HepG2 (cell line): ENCODE measurements around the gene NCR3LG1. TPM values are rescaled to one million over a fixed set of nuclear protein-coding genes. Genes with fewer than 3 reads are reported as not detected.
A peak's percentile ranks its signal among the peaks of the same experiment; 100 is the strongest.

Experiments used
- ATAC-seq: fragments of 200-7000 bp; cut with Tn5 transposase; 3 replicates; pipeline ENCODE4 v1.9.1; 2020; ENCODE audit warnings: mild to moderate bottlenecking, moderate library complexity
- Bru-seq: library from RNA; stranded (reverse); fragments of 400-500 nt; gene quantifications from one replicate; lab custom pipeline; 2021; lab: Mats Ljungman, UMichigan
- BruChase-seq, 2 experiments: library from RNA; stranded (reverse); fragments of 400-500 nt; gene quantifications; one replicate each; lab custom pipeline; 2021; lab: Mats Ljungman, UMichigan
- BruUV-seq: library from RNA; stranded (reverse); fragments of 400-500 nt; replicated peaks from 2 replicates; lab custom pipeline; 2021; lab: Mats Ljungman, UMichigan
- CTCF ChIA-PET: fragments of 300-600 bp; formaldehyde crosslinking; extraction: SDS; loops from one replicate; lab custom pipeline; 2021; ENCODE audit warnings: low total read pairs, inconsistent platforms, low intra/inter-chr PET ratio; lab: Yijun Ruan, JAX
- POLR2A ChIA-PET: fragments of 350-600 bp; sonication (Branson Sonifier 250); formaldehyde crosslinking; loops from one replicate; lab custom pipeline; 2020; ENCODE audit warnings: antibody characterized with exemption, inconsistent platforms; lab: Yijun Ruan, JAX
- DNase-seq: peaks from one replicate; pipeline ENCODE4 v3.0.0-alpha.2; 2015; ENCODE audit warnings: low spot score
- FAIRE-seq: peaks from 3 replicates; lab custom pipeline; 2011; peaks lifted over from hg19 to GRCh38; lab: Jason Lieb, UNC
- H2AFZ ChIP-seq: one replicate; pipeline ENCODE4 v1.6.1; 2011; ENCODE audit warnings: low read length, inconsistent platforms
- H3K27ac ChIP-seq: fragments of 300-600 bp; 3 replicates; pipeline ENCODE4 v1.8.0; 2011; ENCODE audit warnings: mixed run types, mild to moderate bottlenecking, mixed read lengths, low read length, inconsistent platforms; ENCODE audit not compliant: insufficient read depth; ENCODE audit errors: extremely low read length
- H3K27me3 ChIP-seq, 2 experiments: fragments of 200-600 bp in 1 of 2; 2 replicates in 1 of 2; 3 replicates in 1 of 2; pipeline versions ENCODE4 v1.6.0 to v1.8.0; 2011; ENCODE audit warnings: low read length in 2 of 2, mild to moderate bottlenecking in 2 of 2, moderate library complexity in 2 of 2, inconsistent platforms in 1 of 2; ENCODE audit not compliant: insufficient read depth in 2 of 2, control insufficient read depth in 1 of 2
- H3K36me3 ChIP-seq, 2 experiments: fragments of 200-600 bp in 1 of 2; replicated peaks in 1 of 2; 2 replicates in 1 of 2; 3 replicates in 1 of 2; pipeline versions ENCODE4 v1.5.1 to v1.8.0; 2011; ENCODE audit warnings: low read length in 2 of 2, inconsistent platforms in 1 of 2; ENCODE audit not compliant: insufficient read depth in 2 of 2, control insufficient read depth in 1 of 2
- H3K4me1 ChIP-seq: 2 replicates; pipeline ENCODE4 v1.5.1; 2012; ENCODE audit warnings: low read length, inconsistent platforms; ENCODE audit not compliant: insufficient read depth
- H3K4me2 ChIP-seq: 2 replicates; pipeline ENCODE4 v1.6.0; 2011; ENCODE audit warnings: low read depth, low read length, inconsistent platforms
- H3K4me3 ChIP-seq, 3 experiments: fragments of 200-600 bp in 1 of 3; sonication (generic), shearing (Covaris generic) in 1 of 3; replicated peaks in 1 of 3; 2 replicates each; pipeline ENCODE4 v1.5.1; 2011 to 2016; ENCODE audit warnings: low read length in 3 of 3, inconsistent platforms in 2 of 3, low read depth in 2 of 3, mild to moderate bottlenecking in 2 of 3, control low read depth in 1 of 3, mixed read lengths in 1 of 3; ENCODE audit not compliant: insufficient read depth in 1 of 3
- H3K79me2 ChIP-seq: one replicate; pipeline ENCODE4 v1.6.1; 2011; ENCODE audit warnings: low read length, inconsistent platforms; ENCODE audit not compliant: insufficient read depth
- H3K9ac ChIP-seq: 2 replicates; pipeline ENCODE4 v1.6.0; 2011; ENCODE audit warnings: mild to moderate bottlenecking, low read depth, low read length, inconsistent platforms; ENCODE audit not compliant: insufficient read depth
- H3K9me3 ChIP-seq: 2 replicates; pipeline ENCODE4 v1.5.1; 2012; ENCODE audit warnings: mild to moderate bottlenecking, low read length
- H4K20me1 ChIP-seq: 2 replicates; pipeline ENCODE4 v1.6.0; 2011; ENCODE audit warnings: inconsistent platforms, mild to moderate bottlenecking, low read length, moderate library complexity; ENCODE audit not compliant: insufficient read depth
- SPEN ChIP-seq: sonication (generic); formaldehyde crosslinking; IDR thresholded peaks from 2 replicates; pipeline ENCODE4 v1.5.1; 2020; ENCODE audit warnings: low read depth, mild to moderate bottlenecking, missing genetic modification reagents
- STAG1 ChIP-seq: sonication (generic); formaldehyde crosslinking; IDR thresholded peaks from 2 replicates; pipeline ENCODE4 v1.4.0; 2020; ENCODE audit warnings: missing genetic modification reagents
- TCF12 ChIP-seq, 2 experiments: fragments of 450-650 bp in 1 of 2; sonication (generic) in 1 of 2; formaldehyde crosslinking in 1 of 2; IDR thresholded peaks; 2 replicates each; pipeline versions ENCODE4 v1.6.1 to v1.8.0; 2017 to 2022; ENCODE audit warnings: antibody characterized with exemption in 1 of 2, mild to moderate bottlenecking in 1 of 2, missing genetic modification reagents in 1 of 2, moderate library complexity in 1 of 2
- WGBS: methylation state at CpG from one replicate; pipeline ENCODE4 v1.1.6; 2017; ENCODE audit warnings: low lambda C conversion rate; 5-methylcytosine and 5-hydroxymethylcytosine counted together
- in situ Hi-C: cut with HindIII; loops from 2 replicates; pipeline ENCODE4 v1.10.0; 2017; ENCODE audit warnings: low pct_unique_long_range_greater_than_20kb; ENCODE audit not compliant: extremely low pct_ligation_motif_present
- intact Hi-C: fragments of 100-400 bp; cut with micrococcal nuclease; formaldehyde crosslinking; loops from one replicate; pipeline ENCODE4 v1.10.0; 2022; ENCODE audit not compliant: unreplicated experiment
- long read RNA-seq, 2 experiments: library from RNA in 1 of 2; library from polyadenylated mRNA in 1 of 2; stranded (forward) in 1 of 2; unstranded in 1 of 2; transcript quantifications; one replicate each; pipeline ENCODE4 v2.0.0, GENCODE V29; 2019 to 2022
- polyA minus RNA-seq, 3 experiments: library from RNA; depleted of rRNA, polyadenylated mRNA; stranded (reverse); fragments of >200 nt; gene quantifications; 2 replicates each; pipeline ENCODE4 v1.2.3, GENCODE V29; 2011; ENCODE audit warnings: low replicate concordance in 1 of 3
- polyA plus RNA-seq, 8 experiments: library from polyadenylated mRNA; depleted of rRNA in 3 of 8; stranded (reverse) in 7 of 8; unstranded in 1 of 8; fragments of >200 nt; fragmentation: Illumina TruSeq in 4 of 8; extraction: Trizol in 4 of 8; gene quantifications; 2 replicates each; pipeline versions ENCODE4 v1.2.1 to v1.2.3, GENCODE V29; 2011 to 2016; ENCODE audit warnings: low read depth in 4 of 8, missing spikeins in 1 of 8, mixed read lengths in 1 of 8; ENCODE audit not compliant: insufficient read depth in 1 of 8
- total RNA-seq, 5 experiments: library from RNA; depleted of rRNA; stranded (reverse); fragments of >200 nt; fragmentation: Illumina TruSeq; extraction: Trizol; gene quantifications; 2 replicates each; pipeline ENCODE4 v1.2.3, GENCODE V29; 2016; ENCODE audit warnings: low read depth in 1 of 5
- TF ChIP-seq, protein P1 (sequence below): sonication (generic); formaldehyde crosslinking; IDR thresholded peaks from 2 replicates; pipeline ENCODE4 v1.4.0; 2020; ENCODE audit warnings: missing genetic modification reagents
- TF ChIP-seq, protein P2 (sequence below): sonication (generic); formaldehyde crosslinking; IDR thresholded peaks from 2 replicates; pipeline ENCODE4 v1.5.1; 2020; ENCODE audit warnings: mild to moderate bottlenecking, missing genetic modification reagents, moderate library complexity
- TF ChIP-seq, protein P3 (sequence below): sonication (generic); formaldehyde crosslinking; IDR thresholded peaks from 2 replicates; pipeline ENCODE4 v1.5.0; 2020; ENCODE audit warnings: missing genetic modification reagents, mild to moderate bottlenecking, borderline replicate concordance
- TF ChIP-seq, protein P4 (sequence below): sonication (generic); formaldehyde crosslinking; IDR thresholded peaks from 2 replicates; pipeline ENCODE4 v1.5.0; 2020; ENCODE audit warnings: missing genetic modification reagents

NCR3LG1 gene, protein sequence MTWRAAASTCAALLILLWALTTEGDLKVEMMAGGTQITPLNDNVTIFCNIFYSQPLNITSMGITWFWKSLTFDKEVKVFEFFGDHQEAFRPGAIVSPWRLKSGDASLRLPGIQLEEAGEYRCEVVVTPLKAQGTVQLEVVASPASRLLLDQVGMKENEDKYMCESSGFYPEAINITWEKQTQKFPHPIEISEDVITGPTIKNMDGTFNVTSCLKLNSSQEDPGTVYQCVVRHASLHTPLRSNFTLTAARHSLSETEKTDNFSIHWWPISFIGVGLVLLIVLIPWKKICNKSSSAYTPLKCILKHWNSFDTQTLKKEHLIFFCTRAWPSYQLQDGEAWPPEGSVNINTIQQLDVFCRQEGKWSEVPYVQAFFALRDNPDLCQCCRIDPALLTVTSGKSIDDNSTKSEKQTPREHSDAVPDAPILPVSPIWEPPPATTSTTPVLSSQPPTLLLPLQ
- total RNA-seq (2016; rRNA removed; fragmentation: Illumina TruSeq; extraction: Trizol) (16.9 and 25.1 TPM in 2 replicates), polyA plus RNA-seq (2011; rRNA removed) (16.1 and 16.7 TPM in 2 replicates), polyA minus RNA-seq (2011; rRNA and poly(A)+ RNA removed; ENCODE audit: low replicate concordance) (26.3 and 35.1 TPM in 2 replicates), Bru-seq, nascent RNA (percentile 93 among the genes with signal in this experiment), BruChase-seq, experiment 1, labeled RNA remaining after a 6-hour chase (percentile 98 among the genes with signal in this experiment), BruChase-seq, experiment 2, labeled RNA remaining after a 2-hour chase (percentile 98 among the genes with signal in this experiment)
- total RNA-seq (2016; cell fraction: cytosol; rRNA removed; fragmentation: Illumina TruSeq; extraction: Trizol; ENCODE audit: low read depth) = 1.7 and 1.8 TPM in 2 replicates
- 17.1 and 23.6 TPM in 2 replicates for total RNA-seq (2016; cell fraction: insoluble cytoplasmic fraction; rRNA removed; fragmentation: Illumina TruSeq; extraction: Trizol)
- 6.6 and 7.3 TPM in 2 replicates for total RNA-seq (2016; cell fraction: membrane; rRNA removed; fragmentation: Illumina TruSeq; extraction: Trizol)
- 47.1 and 51.5 TPM in 2 replicates for total RNA-seq (2016; cell fraction: nucleus; rRNA removed; fragmentation: Illumina TruSeq; extraction: Trizol)
- polyA plus RNA-seq (2011; cell fraction: cytosol; rRNA removed) = 6.1 and 8.8 TPM in 2 replicates
- polyA plus RNA-seq (2011; cell fraction: nucleus; rRNA removed) = 25.7 and 29.3 TPM in 2 replicates
- polyA plus RNA-seq (2012) = 13.9 and 15.6 TPM in 2 replicates
- 0.36 and 0.37 TPM in 2 replicates for polyA plus RNA-seq (2016; cell fraction: cytosol; fragmentation: Illumina TruSeq; extraction: Trizol; ENCODE audit: low read depth)
- polyA plus RNA-seq (2016; cell fraction: insoluble cytoplasmic fraction; fragmentation: Illumina TruSeq; extraction: Trizol; ENCODE audit: low read depth) = 4.3 and 4.5 TPM in 2 replicates
- polyA plus RNA-seq (2016; cell fraction: membrane; fragmentation: Illumina TruSeq; extraction: Trizol; ENCODE audit: low read depth) = 0.42 and 0.73 TPM in 2 replicates
- 41.4 and 45.9 TPM in 2 replicates for polyA plus RNA-seq (2016; cell fraction: nucleus; fragmentation: Illumina TruSeq; extraction: Trizol; ENCODE audit: insufficient read depth, low read depth)
- 24.1 and 35.0 TPM in 2 replicates for polyA minus RNA-seq (2011; cell fraction: cytosol; rRNA and poly(A)+ RNA removed)
- polyA minus RNA-seq (2011; cell fraction: nucleus; rRNA and poly(A)+ RNA removed) = 50.6 and 66.1 TPM in 2 replicates
- long read RNA-seq, experiment 1, partial matches to known transcripts = 0 of 3 reads
- long read RNA-seq, experiment 1, other reads (novel, unspliced or antisense) = 3 of 3 reads
- long read RNA-seq, experiment 2, full-length matches to known transcripts = 1 of 3 reads
- long read RNA-seq, experiment 2, partial matches to known transcripts = 1 of 3 reads
- long read RNA-seq, experiment 2, other reads (novel, unspliced or antisense) = 1 of 3 reads

DNA sequence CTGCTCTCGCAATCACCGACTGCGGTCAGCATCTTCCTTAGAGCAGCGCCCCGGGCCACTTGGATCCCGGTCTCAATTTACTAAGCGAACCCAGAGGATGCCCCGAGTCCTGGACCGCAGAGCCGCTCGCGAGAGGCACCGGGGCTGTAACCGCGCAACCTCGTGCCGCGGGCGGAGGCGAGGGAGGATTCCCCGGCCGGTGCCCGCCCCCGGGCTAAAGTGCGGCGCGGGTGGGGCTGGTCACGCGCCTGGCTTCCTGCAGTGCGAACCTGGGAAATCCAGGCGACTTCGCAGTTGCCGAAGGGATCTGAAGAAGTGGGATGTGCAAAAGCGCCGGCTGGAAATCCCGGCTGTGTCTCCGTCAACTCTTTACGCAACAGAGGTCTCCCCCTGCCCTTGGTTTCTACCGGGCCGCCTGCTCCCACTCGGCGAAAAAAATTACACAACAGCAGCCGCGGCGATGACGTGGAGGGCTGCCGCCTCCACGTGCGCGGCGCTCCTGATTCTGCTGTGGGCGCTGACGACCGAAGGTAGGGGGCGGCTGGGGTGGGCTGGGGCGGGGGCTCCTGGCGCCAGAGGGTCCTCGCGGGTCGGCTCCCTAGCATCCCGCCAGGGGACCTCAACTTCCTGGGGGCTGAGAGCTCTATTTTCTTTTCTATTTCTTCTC, at the start of gene NCR3LG1:
Gene NCR3LG1, plus strand, starts transcription at position 291 of the 667 bp plus-strand sequence. Its CDS starts 170 bp downstream, at position 461.
- no TSS peak for BruUV-seq
- peak within 1 kb of the TSS; percentile 82 for H3K9ac ChIP-seq
- peak within 1 kb of the TSS; percentile 73 to 84 (median 76) for H3K4me3 ChIP-seq
- in situ Hi-C loops = loop anchor here (10.0 kb wide), 1 partner anchor 147 kb away; the partner anchor contains the start of gene PIK3C2A
- peak; percentile 46 for DNase-seq
- ChIA-PET CTCF (no interaction called here), POLR2A (interaction anchor here (2.6 to 3.2 kb wide), 2 partner anchors 75 to 144 kb away, joined by 13 read pairs; partner anchors contain the start of genes NUCB2 and PIK3C2A)
- FAIRE-seq = no peak
- ATAC-seq = peak; percentile 70
- H4K20me1 ChIP-seq = no peaks in the 10 kb centered on the region; the same call in 1 of the 2 replicates
- peaks cover 0 to 4% of the 10 kb centered on the region in 2 experiments; a peak in 2 of 5 replicates for H3K27me3 ChIP-seq
- H3K9me3 ChIP-seq = no peaks in the 10 kb centered on the region
- WGBS = under 1% methylated on average over 15 of the region's 61 CpGs
- H3K4me1 ChIP-seq = peaks cover 20% of the 10 kb centered on the region
- peaks cover 32% of the 10 kb centered on the region for H3K79me2 ChIP-seq
- peak within 1 kb of the TSS; percentile 99 for H3K4me2 ChIP-seq
- intact Hi-C loops = loop anchor here (2.0 kb wide), 3 partner anchors 75 to 155 kb away; partner anchors contain the start of gene NUCB2
- H2AFZ ChIP-seq = peak within 1 kb of the TSS; percentile 62
- H3K27ac ChIP-seq = peak within 1 kb of the TSS; percentile 96
- H3K36me3 ChIP-seq = peaks cover 0 to 3% of the 10 kb centered on the region in 2 experiments; a peak in 2 of 5 replicates
- TF ChIP-seq, protein P1, sequence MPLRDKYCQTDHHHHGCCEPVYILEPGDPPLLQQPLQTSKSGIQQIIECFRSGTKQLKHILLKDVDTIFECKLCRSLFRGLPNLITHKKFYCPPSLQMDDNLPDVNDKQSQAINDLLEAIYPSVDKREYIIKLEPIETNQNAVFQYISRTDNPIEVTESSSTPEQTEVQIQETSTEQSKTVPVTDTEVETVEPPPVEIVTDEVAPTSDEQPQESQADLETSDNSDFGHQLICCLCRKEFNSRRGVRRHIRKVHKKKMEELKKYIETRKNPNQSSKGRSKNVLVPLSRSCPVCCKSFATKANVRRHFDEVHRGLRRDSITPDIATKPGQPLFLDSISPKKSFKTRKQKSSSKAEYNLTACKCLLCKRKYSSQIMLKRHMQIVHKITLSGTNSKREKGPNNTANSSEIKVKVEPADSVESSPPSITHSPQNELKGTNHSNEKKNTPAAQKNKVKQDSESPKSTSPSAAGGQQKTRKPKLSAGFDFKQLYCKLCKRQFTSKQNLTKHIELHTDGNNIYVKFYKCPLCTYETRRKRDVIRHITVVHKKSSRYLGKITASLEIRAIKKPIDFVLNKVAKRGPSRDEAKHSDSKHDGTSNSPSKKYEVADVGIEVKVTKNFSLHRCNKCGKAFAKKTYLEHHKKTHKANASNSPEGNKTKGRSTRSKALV (CRISPR knock-in tag) = peak; percentile 95
- TF ChIP-seq TCF12 (IDR thresholded peaks at IDR 0.05) = no peak
- TF ChIP-seq TCF12 (CRISPR knock-in tag; IDR thresholded peaks at IDR 0.05) = peak; percentile 47; the same call in 1 of the 2 replicates
- TF ChIP-seq, protein P2, sequence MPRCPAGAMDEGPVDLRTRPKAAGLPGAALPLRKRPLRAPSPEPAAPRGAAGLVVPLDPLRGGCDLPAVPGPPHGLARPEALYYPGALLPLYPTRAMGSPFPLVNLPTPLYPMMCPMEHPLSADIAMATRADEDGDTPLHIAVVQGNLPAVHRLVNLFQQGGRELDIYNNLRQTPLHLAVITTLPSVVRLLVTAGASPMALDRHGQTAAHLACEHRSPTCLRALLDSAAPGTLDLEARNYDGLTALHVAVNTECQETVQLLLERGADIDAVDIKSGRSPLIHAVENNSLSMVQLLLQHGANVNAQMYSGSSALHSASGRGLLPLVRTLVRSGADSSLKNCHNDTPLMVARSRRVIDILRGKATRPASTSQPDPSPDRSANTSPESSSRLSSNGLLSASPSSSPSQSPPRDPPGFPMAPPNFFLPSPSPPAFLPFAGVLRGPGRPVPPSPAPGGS (CRISPR knock-in tag) = peak; percentile 65; the same call in 1 of the 2 replicates
- TF ChIP-seq, protein P3, sequence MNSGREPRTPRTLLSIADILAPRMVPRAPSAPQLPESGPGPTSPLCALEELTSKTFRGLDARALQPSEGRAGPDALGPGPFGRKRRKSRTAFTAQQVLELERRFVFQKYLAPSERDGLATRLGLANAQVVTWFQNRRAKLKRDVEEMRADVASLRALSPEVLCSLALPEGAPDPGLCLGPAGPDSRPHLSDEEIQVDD (CRISPR knock-in tag) = 0 out of 2 replicates have a peak, but pooled peaks have one; percentile 33
- no peak for TF ChIP-seq STAG1 (CRISPR knock-in tag)
- TF ChIP-seq SPEN = peak; percentile 51; the same call in 1 of the 2 replicates
- TF ChIP-seq, protein P4, sequence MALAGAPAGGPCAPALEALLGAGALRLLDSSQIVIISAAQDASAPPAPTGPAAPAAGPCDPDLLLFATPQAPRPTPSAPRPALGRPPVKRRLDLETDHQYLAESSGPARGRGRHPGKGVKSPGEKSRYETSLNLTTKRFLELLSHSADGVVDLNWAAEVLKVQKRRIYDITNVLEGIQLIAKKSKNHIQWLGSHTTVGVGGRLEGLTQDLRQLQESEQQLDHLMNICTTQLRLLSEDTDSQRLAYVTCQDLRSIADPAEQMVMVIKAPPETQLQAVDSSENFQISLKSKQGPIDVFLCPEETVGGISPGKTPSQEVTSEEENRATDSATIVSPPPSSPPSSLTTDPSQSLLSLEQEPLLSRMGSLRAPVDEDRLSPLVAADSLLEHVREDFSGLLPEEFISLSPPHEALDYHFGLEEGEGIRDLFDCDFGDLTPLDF (CRISPR knock-in tag) = 0 out of 2 replicates have a peak, but pooled peaks have one; percentile 45
